HepG2 (cell line): ENCODE data around the gene ZNF740. TPM values are rescaled to one million over a fixed set of nuclear protein-coding genes. Genes with fewer than 3 reads are reported as not detected.

Experiments used
- ATAC-seq: fragments of 200-7000 bp; cut with Tn5 transposase; 3 replicates; pipeline ENCODE4 v1.9.1; 2020; ENCODE audit warnings: mild to moderate bottlenecking, moderate library complexity
- BruUV-seq: library from RNA; stranded (reverse); fragments of 400-500 nt; replicated peaks from 2 replicates; lab custom pipeline; 2021; lab: Mats Ljungman, UMichigan
- CTCF ChIA-PET: fragments of 300-600 bp; formaldehyde crosslinking; extraction: SDS; loops from one replicate; lab custom pipeline; 2021; ENCODE audit warnings: low total read pairs, inconsistent platforms, low intra/inter-chr PET ratio; lab: Yijun Ruan, JAX
- POLR2A ChIA-PET: fragments of 350-600 bp; sonication (Branson Sonifier 250); formaldehyde crosslinking; loops from one replicate; lab custom pipeline; 2020; ENCODE audit warnings: antibody characterized with exemption, inconsistent platforms; lab: Yijun Ruan, JAX
- DNase-seq: peaks from one replicate; pipeline ENCODE4 v3.0.0-alpha.2; 2015; ENCODE audit warnings: low spot score
- FAIRE-seq: peaks from 3 replicates; lab custom pipeline; 2011; peaks lifted over from hg19 to GRCh38; lab: Jason Lieb, UNC
- H2AFZ ChIP-seq: one replicate; pipeline ENCODE4 v1.6.1; 2011; ENCODE audit warnings: low read length, inconsistent platforms
- H3K27ac ChIP-seq: fragments of 300-600 bp; 3 replicates; pipeline ENCODE4 v1.8.0; 2011; ENCODE audit warnings: mixed run types, mild to moderate bottlenecking, mixed read lengths, low read length, inconsistent platforms; ENCODE audit not compliant: insufficient read depth; ENCODE audit errors: extremely low read length
- H3K27me3 ChIP-seq, 2 experiments: fragments of 200-600 bp in 1 of 2; 2 replicates in 1 of 2; 3 replicates in 1 of 2; pipeline versions ENCODE4 v1.6.0 to v1.8.0; 2011; ENCODE audit warnings: low read length in 2 of 2, mild to moderate bottlenecking in 2 of 2, moderate library complexity in 2 of 2, inconsistent platforms in 1 of 2; ENCODE audit not compliant: insufficient read depth in 2 of 2, control insufficient read depth in 1 of 2
- H3K36me3 ChIP-seq, 2 experiments: fragments of 200-600 bp in 1 of 2; replicated peaks in 1 of 2; 2 replicates in 1 of 2; 3 replicates in 1 of 2; pipeline versions ENCODE4 v1.5.1 to v1.8.0; 2011; ENCODE audit warnings: low read length in 2 of 2, inconsistent platforms in 1 of 2; ENCODE audit not compliant: insufficient read depth in 2 of 2, control insufficient read depth in 1 of 2
- H3K4me1 ChIP-seq: 2 replicates; pipeline ENCODE4 v1.5.1; 2012; ENCODE audit warnings: low read length, inconsistent platforms; ENCODE audit not compliant: insufficient read depth
- H3K4me2 ChIP-seq: 2 replicates; pipeline ENCODE4 v1.6.0; 2011; ENCODE audit warnings: low read depth, low read length, inconsistent platforms
- H3K4me3 ChIP-seq, 3 experiments: fragments of 200-600 bp in 1 of 3; sonication (generic), shearing (Covaris generic) in 1 of 3; replicated peaks in 1 of 3; 2 replicates each; pipeline ENCODE4 v1.5.1; 2011 to 2016; ENCODE audit warnings: low read length in 3 of 3, inconsistent platforms in 2 of 3, low read depth in 2 of 3, mild to moderate bottlenecking in 2 of 3, control low read depth in 1 of 3, mixed read lengths in 1 of 3; ENCODE audit not compliant: insufficient read depth in 1 of 3
- H3K79me2 ChIP-seq: one replicate; pipeline ENCODE4 v1.6.1; 2011; ENCODE audit warnings: low read length, inconsistent platforms; ENCODE audit not compliant: insufficient read depth
- H3K9ac ChIP-seq: 2 replicates; pipeline ENCODE4 v1.6.0; 2011; ENCODE audit warnings: mild to moderate bottlenecking, low read depth, low read length, inconsistent platforms; ENCODE audit not compliant: insufficient read depth
- H3K9me3 ChIP-seq: 2 replicates; pipeline ENCODE4 v1.5.1; 2012; ENCODE audit warnings: mild to moderate bottlenecking, low read length
- H4K20me1 ChIP-seq: 2 replicates; pipeline ENCODE4 v1.6.0; 2011; ENCODE audit warnings: inconsistent platforms, mild to moderate bottlenecking, low read length, moderate library complexity; ENCODE audit not compliant: insufficient read depth
- ADNP ChIP-seq: sonication (generic); formaldehyde crosslinking; IDR thresholded peaks from 2 replicates; pipeline ENCODE4 v1.4.0; 2020; ENCODE audit warnings: missing genetic modification reagents
- ATF1 ChIP-seq: IDR thresholded peaks from 2 replicates; pipeline ENCODE4 v1.6.1; 2016; ENCODE audit warnings: mild to moderate bottlenecking, control low read depth
- ATF7-NPFF ChIP-seq: sonication (generic); formaldehyde crosslinking; IDR thresholded peaks from 2 replicates; pipeline ENCODE4 v1.8.1; 2023; ENCODE audit warnings: mild to moderate bottlenecking, low read depth, missing genetic modification reagents, moderate library complexity
- CENPT ChIP-seq: sonication (generic); formaldehyde crosslinking; IDR thresholded peaks from 2 replicates; pipeline ENCODE4 v1.8.0; 2022; ENCODE audit warnings: low read depth, mild to moderate bottlenecking, moderate library complexity, missing genetic modification reagents
- DR1 ChIP-seq: sonication (generic); formaldehyde crosslinking; IDR thresholded peaks from 2 replicates; pipeline ENCODE4 v1.8.0; 2021; ENCODE audit warnings: mild to moderate bottlenecking, missing genetic modification reagents, inconsistent platforms
- MXD1 ChIP-seq: sonication (generic); formaldehyde crosslinking; IDR thresholded peaks from 2 replicates; pipeline ENCODE4 v1.4.0; 2020; ENCODE audit warnings: mild to moderate bottlenecking, missing genetic modification reagents
- PCBP1 ChIP-seq: fragments of 200-400 bp; formaldehyde crosslinking; IDR thresholded peaks from 2 replicates; pipeline ENCODE4 v1.6.1; 2017; ENCODE audit warnings: mild to moderate bottlenecking, low read depth, low read length, borderline replicate concordance
- SIX4 ChIP-seq: sonication (generic); formaldehyde crosslinking; IDR thresholded peaks from 2 replicates; pipeline ENCODE4 v1.4.0; 2020; ENCODE audit warnings: missing genetic modification reagents
- ZNF138 ChIP-seq: sonication (generic); formaldehyde crosslinking; IDR thresholded peaks from 2 replicates; pipeline ENCODE4 v1.5.0; 2020; ENCODE audit warnings: mild to moderate bottlenecking, low read depth, missing genetic modification reagents
- ZNF143 ChIP-seq: sonication (generic); formaldehyde crosslinking; IDR thresholded peaks from 2 replicates; pipeline ENCODE4 v1.4.0; 2020; ENCODE audit warnings: missing genetic modification reagents
- ZNF343 ChIP-seq: sonication (generic); formaldehyde crosslinking; IDR thresholded peaks from 2 replicates; pipeline ENCODE4 v1.4.0; 2020; ENCODE audit warnings: mild to moderate bottlenecking, missing genetic modification reagents
- ZNF839 ChIP-seq: sonication (generic); formaldehyde crosslinking; IDR thresholded peaks from 2 replicates; pipeline ENCODE4 v1.4.0; 2020; ENCODE audit warnings: missing genetic modification reagents, mild to moderate bottlenecking, borderline replicate concordance
- WGBS: methylation state at CpG from one replicate; pipeline ENCODE4 v1.1.6; 2017; ENCODE audit warnings: low lambda C conversion rate; 5-methylcytosine and 5-hydroxymethylcytosine counted together
- in situ Hi-C: cut with HindIII; loops from 2 replicates; pipeline ENCODE4 v1.10.0; 2017; ENCODE audit warnings: low pct_unique_long_range_greater_than_20kb; ENCODE audit not compliant: extremely low pct_ligation_motif_present
- intact Hi-C: fragments of 100-400 bp; cut with micrococcal nuclease; formaldehyde crosslinking; loops from one replicate; pipeline ENCODE4 v1.10.0; 2022; ENCODE audit not compliant: unreplicated experiment
- polyA plus RNA-seq, 8 experiments: library from polyadenylated mRNA; depleted of rRNA in 3 of 8; stranded (reverse) in 7 of 8; unstranded in 1 of 8; fragments of >200 nt; fragmentation: Illumina TruSeq in 4 of 8; extraction: Trizol in 4 of 8; gene quantifications; 2 replicates each; pipeline versions ENCODE4 v1.2.1 to v1.2.3, GENCODE V29; 2011 to 2016; ENCODE audit warnings: low read depth in 4 of 8, missing spikeins in 1 of 8, mixed read lengths in 1 of 8; ENCODE audit not compliant: insufficient read depth in 1 of 8
- total RNA-seq, 5 experiments: library from RNA; depleted of rRNA; stranded (reverse); fragments of >200 nt; fragmentation: Illumina TruSeq; extraction: Trizol; gene quantifications; 2 replicates each; pipeline ENCODE4 v1.2.3, GENCODE V29; 2016; ENCODE audit warnings: low read depth in 1 of 5
- TF ChIP-seq, protein P1 (sequence below): sonication (generic); formaldehyde crosslinking; IDR thresholded peaks from 2 replicates; pipeline ENCODE4 v1.9.0; 2022; ENCODE audit warnings: low read depth, missing genetic modification reagents
- TF ChIP-seq, protein P2 (sequence below): sonication (generic); formaldehyde crosslinking; IDR thresholded peaks from 2 replicates; pipeline ENCODE4 v1.4.0; 2020; ENCODE audit warnings: mild to moderate bottlenecking, missing genetic modification reagents

Gene ZNF740
- total and polyA plus RNA-seq, 2 of the 13 experiments (the other 11 are each of a cell fraction or from before 2014, with no cell fraction given): 16.9 to 19.0 TPM

- Histone ChIP-seq H3K4me1 (peaks cover 38% of the 10 kb centered on the region), H4K20me1 (no peaks in the 10 kb centered on the region), H3K36me3 (no peaks in the 10 kb centered on the region), H3K9ac (no peak overlapping the region), H2AFZ (no peak overlapping the region), H3K4me2 (peak overlapping the region; percentile 42), H3K27ac (no peak overlapping the region), H3K27me3 (peaks cover 10 to 59% of the 10 kb centered on the region in 2 experiments), H3K4me3 (peak overlapping the region in 1 of 3 experiments; percentile 37; a peak in 1 of 6 replicates), H3K9me3 (no peaks in the 10 kb centered on the region), H3K79me2 (no peaks in the 10 kb centered on the region)
- intact Hi-C loops (no loop called here), in situ Hi-C loops (no loop called here)
- ChIA-PET POLR2A (interaction anchor here (2.5 kb wide), 1 partner anchor 11 kb away, joined by 7 read pairs; no protein-coding TSS in a partner anchor), CTCF (no interaction called here)
- TF ChIP-seq ZNF138 (CRISPR knock-in tag): no peak
- TF ChIP-seq, protein P1, sequence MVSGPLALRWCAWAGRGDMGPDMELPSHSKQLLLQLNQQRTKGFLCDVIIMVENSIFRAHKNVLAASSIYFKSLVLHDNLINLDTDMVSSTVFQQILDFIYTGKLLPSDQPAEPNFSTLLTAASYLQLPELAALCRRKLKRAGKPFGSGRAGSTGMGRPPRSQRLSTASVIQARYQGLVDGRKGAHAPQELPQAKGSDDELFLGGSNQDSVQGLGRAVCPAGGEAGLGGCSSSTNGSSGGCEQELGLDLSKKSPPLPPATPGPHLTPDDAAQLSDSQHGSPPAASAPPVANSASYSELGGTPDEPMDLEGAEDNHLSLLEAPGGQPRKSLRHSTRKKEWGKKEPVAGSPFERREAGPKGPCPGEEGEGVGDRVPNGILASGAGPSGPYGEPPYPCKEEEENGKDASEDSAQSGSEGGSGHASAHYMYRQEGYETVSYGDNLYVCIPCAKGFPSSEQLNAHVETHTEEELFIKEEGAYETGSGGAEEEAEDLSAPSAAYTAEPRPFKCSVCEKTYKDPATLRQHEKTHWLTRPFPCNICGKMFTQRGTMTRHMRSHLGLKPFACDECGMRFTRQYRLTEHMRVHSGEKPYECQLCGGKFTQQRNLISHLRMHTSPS (CRISPR knock-in tag): no peak
- no peak for TF ChIP-seq ADNP (CRISPR knock-in tag)
- no peak for TF ChIP-seq ZNF343
- no peak for TF ChIP-seq ZNF839
- no peak for TF ChIP-seq PCBP1
- no peak for TF ChIP-seq DR1
- TF ChIP-seq ATF7-NPFF: no peak
- TF ChIP-seq, protein P2, sequence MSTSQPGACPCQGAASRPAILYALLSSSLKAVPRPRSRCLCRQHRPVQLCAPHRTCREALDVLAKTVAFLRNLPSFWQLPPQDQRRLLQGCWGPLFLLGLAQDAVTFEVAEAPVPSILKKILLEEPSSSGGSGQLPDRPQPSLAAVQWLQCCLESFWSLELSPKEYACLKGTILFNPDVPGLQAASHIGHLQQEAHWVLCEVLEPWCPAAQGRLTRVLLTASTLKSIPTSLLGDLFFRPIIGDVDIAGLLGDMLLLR (CRISPR knock-in tag): no peak
- TF ChIP-seq SIX4 (CRISPR knock-in tag): no peak
- no peak for TF ChIP-seq ATF1 (CRISPR knock-in tag)
- TF ChIP-seq ZNF143 (CRISPR knock-in tag): no peak
- TF ChIP-seq CENPT (CRISPR knock-in tag): no peak
- TF ChIP-seq MXD1 (CRISPR knock-in tag): no peak
- DNase-seq (no peak), ATAC-seq (no peak), FAIRE-seq (no peak)
- WGBS: no CpG with 5 or more reads among the region's 9 CpGs
- no TSS peak for BruUV-seq
Measured at GRCh38 chr12:53231671-53231920, 51.1 kb downstream of the ZNF740 start.
